ENCODE measurements around the gene SPNS1.

SPNS1 gene

GRCh38 chr16:29007730-29008593, 33.4 kb downstream of the SPNS1 start:
- Histone ChIP-seq H3K27me3 (ENCODE audit: control insufficient read depth in 5 of 5, insufficient read depth in 4 of 5, low read length in 5 of 5) (peaks cover 0 to 6% (median 0%) of the 10 kb centered on the region in 5 donors), H3K9ac (ENCODE audit: low read length in 5 of 5) (no peak overlapping the region), H3K4me1 (ENCODE audit: control insufficient read depth in 5 of 5, insufficient read depth in 5 of 5, low read length in 5 of 5) (no peaks in the 10 kb centered on the region), H3K4me3 (ENCODE audit: low read depth in 1 of 5, low read length in 5 of 5) (no peak overlapping the region), H3K36me3 (ENCODE audit: control insufficient read depth in 5 of 5, insufficient read depth in 5 of 5, low read length in 5 of 5) (no peaks in the 10 kb centered on the region), H3K9me3 (ENCODE audit: control insufficient read depth in 5 of 5, low read length in 5 of 5) (no peaks in the 10 kb centered on the region), H3K27ac (ENCODE audit: low read depth, low read length) (no peak overlapping the region)

- H3K4me1 ChIP-seq (ENCODE audit: control insufficient read depth in 5 of 5, insufficient read depth in 5 of 5, low read length in 5 of 5) = no peaks in the 10 kb centered on the region
- H3K27ac ChIP-seq (ENCODE audit: low read depth, low read length) = no peak overlapping the region
- no peaks in the 10 kb centered on the region for H3K36me3 ChIP-seq (ENCODE audit: control insufficient read depth in 5 of 5, insufficient read depth in 5 of 5, low read length in 5 of 5)
- no peak overlapping the region for H3K9ac ChIP-seq (ENCODE audit: low read length in 5 of 5)
- peaks cover 0 to 6% (median 0%) of the 10 kb centered on the region in 5 donors for H3K27me3 ChIP-seq (ENCODE audit: control insufficient read depth in 5 of 5, insufficient read depth in 4 of 5, low read length in 5 of 5)
- H3K4me3 ChIP-seq (ENCODE audit: low read depth in 1 of 5, low read length in 5 of 5) = no peak overlapping the region
- H3K9me3 ChIP-seq (ENCODE audit: control insufficient read depth in 5 of 5, low read length in 5 of 5) = no peaks in the 10 kb centered on the region
These were observed 34.7 kb downstream of the SPNS1 start for GRCh38 chr16:29009050-29009837.

GRCh38 chr16:29009838-29010166, 35.2 kb downstream of the SPNS1 start:
- Histone ChIP-seq H3K4me3 (ENCODE audit: low read depth in 1 of 5, low read length in 5 of 5) (no peak overlapping the region), H3K9ac (ENCODE audit: low read length in 5 of 5) (no peak overlapping the region), H3K4me1 (ENCODE audit: control insufficient read depth in 5 of 5, insufficient read depth in 5 of 5, low read length in 5 of 5) (no peaks in the 10 kb centered on the region), H3K27me3 (ENCODE audit: control insufficient read depth in 5 of 5, insufficient read depth in 4 of 5, low read length in 5 of 5) (peaks cover 0 to 6% (median 0%) of the 10 kb centered on the region in 5 donors), H3K9me3 (ENCODE audit: control insufficient read depth in 5 of 5, low read length in 5 of 5) (no peaks in the 10 kb centered on the region), H3K36me3 (ENCODE audit: control insufficient read depth in 5 of 5, insufficient read depth in 5 of 5, low read length in 5 of 5) (no peaks in the 10 kb centered on the region), H3K27ac (ENCODE audit: low read depth, low read length) (no peak overlapping the region)

- no peak overlapping the region for H3K27ac ChIP-seq (ENCODE audit: low read depth, low read length)
- H3K4me3 ChIP-seq (ENCODE audit: low read depth in 1 of 5, low read length in 5 of 5) = no peak overlapping the region
- H3K9me3 ChIP-seq (ENCODE audit: control insufficient read depth in 5 of 5, low read length in 5 of 5) = no peaks in the 10 kb centered on the region
- H3K9ac ChIP-seq (ENCODE audit: low read length in 5 of 5) = no peak overlapping the region
- H3K27me3 ChIP-seq (ENCODE audit: control insufficient read depth in 5 of 5, insufficient read depth in 4 of 5, low read length in 5 of 5) = peaks cover 0 to 6% (median 0%) of the 10 kb centered on the region in 5 donors
- no peaks in the 10 kb centered on the region for H3K4me1 ChIP-seq (ENCODE audit: control insufficient read depth in 5 of 5, insufficient read depth in 5 of 5, low read length in 5 of 5)
- no peaks in the 10 kb centered on the region for H3K36me3 ChIP-seq (ENCODE audit: control insufficient read depth in 5 of 5, insufficient read depth in 5 of 5, low read length in 5 of 5)
These were observed 36.5 kb downstream of the SPNS1 start for GRCh38 chr16:29011112-29011511.

- no peak overlapping the region for H3K27ac ChIP-seq (ENCODE audit: low read depth, low read length)
- H3K36me3 ChIP-seq (ENCODE audit: control insufficient read depth in 5 of 5, insufficient read depth in 5 of 5, low read length in 5 of 5) = no peaks in the 10 kb centered on the region
- no peak overlapping the region for H3K9ac ChIP-seq (ENCODE audit: low read length in 5 of 5)
- peaks cover 0 to 6% (median 0%) of the 10 kb centered on the region in 5 donors for H3K27me3 ChIP-seq (ENCODE audit: control insufficient read depth in 5 of 5, insufficient read depth in 4 of 5, low read length in 5 of 5)
- no peak overlapping the region for H3K4me3 ChIP-seq (ENCODE audit: low read depth in 1 of 5, low read length in 5 of 5)
- H3K4me1 ChIP-seq (ENCODE audit: control insufficient read depth in 5 of 5, insufficient read depth in 5 of 5, low read length in 5 of 5) = no peaks in the 10 kb centered on the region
- no peaks in the 10 kb centered on the region for H3K9me3 ChIP-seq (ENCODE audit: control insufficient read depth in 5 of 5, low read length in 5 of 5)
These were observed 37.3 kb downstream of the SPNS1 start for GRCh38 chr16:29011851-29012250.

- Histone ChIP-seq H3K36me3 (ENCODE audit: control insufficient read depth in 5 of 5, insufficient read depth in 5 of 5, low read length in 5 of 5) (no peaks in the 10 kb centered on the region), H3K27ac (ENCODE audit: low read depth, low read length) (no peak overlapping the region), H3K9me3 (ENCODE audit: control insufficient read depth in 5 of 5, low read length in 5 of 5) (no peaks in the 10 kb centered on the region), H3K4me3 (ENCODE audit: low read depth in 1 of 5, low read length in 5 of 5) (no peak overlapping the region), H3K9ac (ENCODE audit: low read length in 5 of 5) (no peak overlapping the region), H3K4me1 (ENCODE audit: control insufficient read depth in 5 of 5, insufficient read depth in 5 of 5, low read length in 5 of 5) (no peaks in the 10 kb centered on the region), H3K27me3 (ENCODE audit: control insufficient read depth in 5 of 5, insufficient read depth in 4 of 5, low read length in 5 of 5) (peaks cover 0 to 5% (median 0%) of the 10 kb centered on the region in 5 donors)
These were observed 38.5 kb downstream of the SPNS1 start for GRCh38 chr16:29012913-29013553.

- H3K9me3 ChIP-seq (ENCODE audit: control insufficient read depth in 5 of 5, low read length in 5 of 5) = no peaks in the 10 kb centered on the region
- no peak overlapping the region for H3K9ac ChIP-seq (ENCODE audit: low read length in 5 of 5)
- no peaks in the 10 kb centered on the region for H3K4me1 ChIP-seq (ENCODE audit: control insufficient read depth in 5 of 5, insufficient read depth in 5 of 5, low read length in 5 of 5)
- no peaks in the 10 kb centered on the region for H3K27me3 ChIP-seq (ENCODE audit: control insufficient read depth in 5 of 5, insufficient read depth in 4 of 5, low read length in 5 of 5)
- no peak overlapping the region for H3K4me3 ChIP-seq (ENCODE audit: low read depth in 1 of 5, low read length in 5 of 5)
- H3K36me3 ChIP-seq (ENCODE audit: control insufficient read depth in 5 of 5, insufficient read depth in 5 of 5, low read length in 5 of 5) = no peaks in the 10 kb centered on the region
- H3K27ac ChIP-seq (ENCODE audit: low read depth, low read length) = no peak overlapping the region
These were observed 40.0 kb downstream of the SPNS1 start for GRCh38 chr16:29014561-29015069.

GRCh38 chr16:29022196-29022595, 47.6 kb downstream of the SPNS1 start:
- H3K4me3 ChIP-seq (ENCODE audit: low read depth in 1 of 5, low read length in 5 of 5) = no peak overlapping the region
- H3K27ac ChIP-seq (ENCODE audit: low read depth, low read length) = no peak overlapping the region
- no peaks in the 10 kb centered on the region for H3K9me3 ChIP-seq (ENCODE audit: control insufficient read depth in 5 of 5, low read length in 5 of 5)
- no peaks in the 10 kb centered on the region for H3K4me1 ChIP-seq (ENCODE audit: control insufficient read depth in 5 of 5, insufficient read depth in 5 of 5, low read length in 5 of 5)
- no peak overlapping the region for H3K9ac ChIP-seq (ENCODE audit: low read length in 5 of 5)
- peaks cover 3 to 11% (median 6%) of the 10 kb centered on the region in 5 donors for H3K27me3 ChIP-seq (ENCODE audit: control insufficient read depth in 5 of 5, insufficient read depth in 4 of 5, low read length in 5 of 5)
- no peaks in the 10 kb centered on the region for H3K36me3 ChIP-seq (ENCODE audit: control insufficient read depth in 5 of 5, insufficient read depth in 5 of 5, low read length in 5 of 5)

- Histone ChIP-seq H3K4me1 (ENCODE audit: control insufficient read depth in 5 of 5, insufficient read depth in 5 of 5, low read length in 5 of 5) (no peaks in the 10 kb centered on the region), H3K9ac (ENCODE audit: low read length in 5 of 5) (no peak overlapping the region), H3K27ac (ENCODE audit: low read depth, low read length) (no peak overlapping the region), H3K27me3 (ENCODE audit: control insufficient read depth in 5 of 5, insufficient read depth in 4 of 5, low read length in 5 of 5) (peaks cover 3 to 16% (median 6%) of the 10 kb centered on the region in 5 donors), H3K9me3 (ENCODE audit: control insufficient read depth in 5 of 5, low read length in 5 of 5) (no peaks in the 10 kb centered on the region), H3K36me3 (ENCODE audit: control insufficient read depth in 5 of 5, insufficient read depth in 5 of 5, low read length in 5 of 5) (no peaks in the 10 kb centered on the region), H3K4me3 (ENCODE audit: low read depth in 1 of 5, low read length in 5 of 5) (no peak overlapping the region)
These were observed 49.0 kb downstream of the SPNS1 start for GRCh38 chr16:29023279-29024277.
